GM12872 (cell line): ENCODE measurements around the gene HAGHL.

Experiments used
- CTCF ChIP-seq: IDR thresholded peaks from 3 replicates; pipeline ENCODE4 v1.5.1; 2011; ENCODE audit warnings: low read depth, mild to moderate bottlenecking, low read length, moderate library complexity; ENCODE audit not compliant: insufficient read depth

Gene HAGHL

GRCh38 chr16:740764-741505, 14.0 kb downstream of the HAGHL start, which contains the start of gene CIAO3:
Gene CIAO3 (minus strand): TSS chr16:740997. CDS start chr16:740985, 12 bp downstream.
- TF ChIP-seq CTCF, result peak; percentile 90

- TF ChIP-seq CTCF, result no peak
Measured at GRCh38 chr16:741986-742629, 15.2 kb downstream of the HAGHL start.

GRCh38 chr16:743794-744500, 17.0 kb downstream of the HAGHL start:
- TF ChIP-seq CTCF, result peak; percentile 51

- peak; percentile 60 for TF ChIP-seq CTCF
Measured at GRCh38 chr16:745739-746138, 18.8 kb downstream of the HAGHL start.

GRCh38 chr16:746637-747036, 19.7 kb downstream of the HAGHL start:
- TF ChIP-seq CTCF, result no peak

GRCh38 chr16:747978-748746, 21.3 kb downstream of the HAGHL start:
- no peak for TF ChIP-seq CTCF

- no peak for TF ChIP-seq CTCF
Measured at GRCh38 chr16:749010-749409, 22.1 kb downstream of the HAGHL start.
